Glutamatergic neuron (in vitro differentiated cells): Measurements from ENCODE around the gene SMPD4. TPM values are rescaled to one million over a fixed set of nuclear protein-coding genes. Genes with fewer than 3 reads are reported as not detected.
A peak's percentile ranks its signal among the peaks of the same experiment; 100 is the strongest.
"Not testable (repeated sequence)": the region's sequence is repeated elsewhere in the genome, so short reads cannot be mapped to it uniquely, and the experiment has no call there.

Source experiments
- DNase-seq: peaks from one replicate; pipeline ENCODE4 v3.0.0; 2022
- H3K27ac Mint-ChIP-seq: one replicate; pipeline ENCODE4 v1.8.0; 2020; ENCODE audit warnings: mild to moderate bottlenecking, mixed read lengths, inconsistent platforms; ENCODE audit not compliant: unreplicated experiment
- H3K27me3 Mint-ChIP-seq: one replicate; pipeline ENCODE4 v1.8.0; 2020; ENCODE audit warnings: mild to moderate bottlenecking, moderate library complexity, mixed read lengths, inconsistent platforms; ENCODE audit not compliant: unreplicated experiment
- H3K36me3 Mint-ChIP-seq: one replicate; pipeline ENCODE4 v1.8.0; 2020; ENCODE audit warnings: mild to moderate bottlenecking, mixed read lengths, inconsistent platforms; ENCODE audit not compliant: unreplicated experiment
- H3K4me1 Mint-ChIP-seq: one replicate; pipeline ENCODE4 v1.8.0; 2020; ENCODE audit warnings: mild to moderate bottlenecking, low read depth, mixed read lengths, inconsistent platforms; ENCODE audit not compliant: unreplicated experiment
- H3K4me3 Mint-ChIP-seq: one replicate; pipeline ENCODE4 v1.8.0; 2020; ENCODE audit warnings: mild to moderate bottlenecking, mixed read lengths, inconsistent platforms; ENCODE audit not compliant: unreplicated experiment
- H3K9me3 Mint-ChIP-seq: one replicate; pipeline ENCODE4 v1.8.0; 2020; ENCODE audit warnings: mild to moderate bottlenecking, moderate library complexity, mixed read lengths, inconsistent platforms; ENCODE audit not compliant: unreplicated experiment
- total RNA-seq: library from RNA; stranded (reverse); fragmentation: NEBNext Ultra II Directional; extraction: Animal tissue kit (Norgen Biotek cat#: 25700); gene quantifications from one replicate; pipeline ENCODE4 v1.2.1, GENCODE V29; 2021; ENCODE audit not compliant: unreplicated experiment
- TF ChIP-seq, protein P1 (sequence below): fragments of 200-600 bp; sonication (generic); IDR thresholded peaks from one replicate; pipeline ENCODE4 v1.5.0; 2021; ENCODE audit not compliant: partially characterized antibody, unreplicated experiment

SMPD4 gene
- total RNA-seq, 1 donor from 2014 or later: 83.4 TPM

DNA sequence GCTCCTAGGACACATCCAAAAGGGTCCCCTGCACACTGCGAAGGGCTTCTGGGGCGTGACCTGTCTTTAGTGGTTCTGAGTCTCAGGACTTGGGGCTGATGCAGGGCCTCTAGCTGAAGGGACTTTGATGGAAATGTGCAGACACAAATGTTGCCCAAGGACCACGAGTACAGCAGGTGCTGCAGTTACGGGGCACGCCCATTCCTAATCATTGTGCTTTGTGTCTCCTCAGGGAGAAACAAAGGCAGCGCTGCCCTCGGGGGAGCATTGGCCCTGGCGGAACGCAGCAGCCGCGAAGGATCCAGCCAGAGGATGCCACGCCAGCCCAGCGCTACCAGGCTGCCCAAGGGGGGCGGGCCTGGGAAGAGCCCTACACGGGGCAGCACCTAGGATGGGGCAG is 8.8 kb upstream of the SMPD4 start:
- no peaks in the 10 kb centered on the region for H3K36me3 Mint-ChIP-seq
- peaks cover 7% of the 10 kb centered on the region for H3K4me1 Mint-ChIP-seq
- TF ChIP-seq, protein P1, sequence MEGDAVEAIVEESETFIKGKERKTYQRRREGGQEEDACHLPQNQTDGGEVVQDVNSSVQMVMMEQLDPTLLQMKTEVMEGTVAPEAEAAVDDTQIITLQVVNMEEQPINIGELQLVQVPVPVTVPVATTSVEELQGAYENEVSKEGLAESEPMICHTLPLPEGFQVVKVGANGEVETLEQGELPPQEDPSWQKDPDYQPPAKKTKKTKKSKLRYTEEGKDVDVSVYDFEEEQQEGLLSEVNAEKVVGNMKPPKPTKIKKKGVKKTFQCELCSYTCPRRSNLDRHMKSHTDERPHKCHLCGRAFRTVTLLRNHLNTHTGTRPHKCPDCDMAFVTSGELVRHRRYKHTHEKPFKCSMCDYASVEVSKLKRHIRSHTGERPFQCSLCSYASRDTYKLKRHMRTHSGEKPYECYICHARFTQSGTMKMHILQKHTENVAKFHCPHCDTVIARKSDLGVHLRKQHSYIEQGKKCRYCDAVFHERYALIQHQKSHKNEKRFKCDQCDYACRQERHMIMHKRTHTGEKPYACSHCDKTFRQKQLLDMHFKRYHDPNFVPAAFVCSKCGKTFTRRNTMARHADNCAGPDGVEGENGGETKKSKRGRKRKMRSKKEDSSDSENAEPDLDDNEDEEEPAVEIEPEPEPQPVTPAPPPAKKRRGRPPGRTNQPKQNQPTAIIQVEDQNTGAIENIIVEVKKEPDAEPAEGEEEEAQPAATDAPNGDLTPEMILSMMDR: no peak
- peaks cover 7% of the 10 kb centered on the region for H3K27me3 Mint-ChIP-seq
- no peak for DNase-seq
- peaks cover 4% of the 10 kb centered on the region for H3K9me3 Mint-ChIP-seq
- no peak overlapping the region for H3K27ac Mint-ChIP-seq
- H3K4me3 Mint-ChIP-seq: no peak overlapping the region

DNA sequence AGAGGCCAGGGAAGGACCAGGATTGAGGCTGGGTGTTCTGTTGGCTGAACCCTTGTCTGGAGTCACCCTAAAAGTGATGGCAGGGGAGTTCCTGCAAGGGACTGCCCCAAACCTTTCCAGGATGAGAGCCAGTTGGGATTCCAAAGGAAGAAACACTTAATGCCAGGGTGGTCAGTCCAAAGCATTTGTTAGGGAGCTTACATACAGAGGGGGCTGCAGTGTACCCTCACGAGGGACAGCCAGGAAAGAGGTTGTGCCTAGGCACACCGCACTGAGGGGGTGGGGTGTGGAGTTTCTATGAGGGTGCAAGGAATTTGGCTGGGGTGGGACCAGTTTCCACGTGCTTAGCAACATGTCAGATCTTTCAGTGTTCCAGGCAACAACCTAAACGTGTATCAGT is 7.6 kb upstream of the SMPD4 start:
- not testable (repeated sequence) for H3K4me3 Mint-ChIP-seq, H3K27me3 Mint-ChIP-seq, H3K9me3 Mint-ChIP-seq, H3K4me1 Mint-ChIP-seq, DNase-seq, H3K36me3 Mint-ChIP-seq, H3K27ac Mint-ChIP-seq

DNA sequence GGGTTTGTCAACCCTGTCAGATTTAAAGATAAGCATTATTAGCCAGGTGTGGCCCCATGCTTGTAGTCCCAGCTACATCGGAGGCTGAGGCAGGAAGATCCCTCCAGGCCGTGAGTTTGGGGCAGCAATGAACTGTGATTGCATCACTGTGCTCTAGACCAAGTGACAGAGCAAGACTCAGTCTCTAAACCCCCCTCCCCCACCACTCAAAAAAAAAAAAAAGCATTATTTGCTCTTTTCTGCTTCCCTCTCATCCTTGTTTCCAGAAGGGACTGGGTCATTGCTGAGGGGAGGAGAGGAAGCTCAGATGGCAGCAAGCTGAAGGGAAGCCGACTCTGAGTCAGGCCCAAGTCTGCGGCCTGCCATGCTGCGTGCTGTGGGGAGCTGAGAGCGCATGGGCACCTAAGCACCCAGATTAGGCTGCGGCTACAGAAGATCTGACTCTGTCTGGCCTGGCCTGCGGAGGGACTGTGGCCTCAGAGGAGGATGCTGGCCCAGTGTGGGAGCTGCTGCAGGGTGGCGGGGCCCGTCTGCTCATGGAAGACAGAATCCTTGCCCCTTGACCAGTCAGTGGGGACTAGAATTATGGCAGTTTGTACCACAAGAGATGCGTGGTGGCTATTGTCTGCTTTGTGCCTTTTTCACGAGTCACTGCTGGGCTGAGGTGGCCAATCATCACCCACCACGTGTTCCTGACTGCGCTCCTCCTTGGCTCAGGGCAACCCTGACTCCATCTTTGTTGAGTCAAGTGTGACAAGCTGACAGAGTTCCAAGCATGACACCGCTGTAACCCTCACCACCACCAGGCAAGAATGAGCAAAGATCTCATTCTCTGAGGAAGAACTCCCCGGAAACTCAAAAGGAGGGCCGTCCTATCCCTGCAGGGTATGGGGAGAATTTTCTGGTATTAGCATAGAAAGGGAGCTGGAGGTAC is 6.7 kb upstream of the SMPD4 start:
- not testable (repeated sequence) for H3K27me3 Mint-ChIP-seq, H3K36me3 Mint-ChIP-seq, DNase-seq, H3K9me3 Mint-ChIP-seq, H3K4me3 Mint-ChIP-seq
- H3K4me1 Mint-ChIP-seq: peaks cover 18% of the 10 kb centered on the region
- H3K27ac Mint-ChIP-seq: peak overlapping the region; percentile 66

DNA sequence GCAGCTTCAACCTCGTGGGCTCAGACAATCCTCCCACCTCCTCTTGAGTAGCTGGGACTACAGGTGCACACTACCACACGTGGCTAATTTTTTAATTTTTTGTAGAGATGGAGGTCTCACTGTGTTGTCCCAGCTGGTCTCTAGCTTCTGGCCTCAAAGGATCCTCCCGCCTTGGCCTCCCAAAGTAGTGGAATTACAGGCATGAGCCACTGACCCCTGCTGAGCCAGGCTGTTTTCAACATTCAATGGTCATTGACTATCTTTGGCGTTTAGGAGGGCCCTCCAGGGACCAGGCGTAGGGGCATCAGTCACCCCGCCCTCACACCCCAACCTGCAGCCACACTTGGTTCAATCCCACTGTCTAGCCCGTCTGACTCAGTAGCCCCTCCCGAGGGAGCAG is 5.9 kb upstream of the SMPD4 start:
- no peak for DNase-seq
- H3K36me3 Mint-ChIP-seq: no peaks in the 10 kb centered on the region
- H3K4me3 Mint-ChIP-seq: no peak overlapping the region
- TF ChIP-seq, protein P1: no peak
- H3K27me3 Mint-ChIP-seq: peaks cover 10% of the 10 kb centered on the region
- H3K9me3 Mint-ChIP-seq: no peaks in the 10 kb centered on the region
- no peak overlapping the region for H3K27ac Mint-ChIP-seq
- peaks cover 18% of the 10 kb centered on the region for H3K4me1 Mint-ChIP-seq

DNA sequence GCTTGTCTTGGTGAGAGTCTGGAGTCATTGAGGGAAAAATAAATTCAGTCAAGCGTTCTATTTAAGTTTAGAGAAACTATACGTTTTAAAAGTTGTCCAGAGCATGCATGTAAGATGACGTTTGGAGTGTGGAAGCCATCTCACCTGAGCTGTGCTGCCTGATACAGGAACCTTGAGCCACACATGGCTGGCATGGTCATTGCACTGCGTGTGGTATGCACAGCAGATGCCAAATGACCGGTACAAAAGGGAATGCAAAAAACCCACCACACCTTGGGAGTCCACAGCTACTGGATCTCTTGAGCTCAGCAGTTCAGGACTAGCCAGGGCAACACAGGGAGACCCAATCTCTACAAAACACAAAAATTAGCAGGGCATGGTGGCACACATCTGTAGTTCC is 5.0 kb upstream of the SMPD4 start:
- no peak for DNase-seq
- TF ChIP-seq, protein P1: no peak
- H3K4me3 Mint-ChIP-seq: no peak overlapping the region
- H3K9me3 Mint-ChIP-seq: no peaks in the 10 kb centered on the region
- H3K36me3 Mint-ChIP-seq: no peaks in the 10 kb centered on the region
- peaks cover 18% of the 10 kb centered on the region for H3K4me1 Mint-ChIP-seq
- H3K27ac Mint-ChIP-seq: no peak overlapping the region
- peaks cover 10% of the 10 kb centered on the region for H3K27me3 Mint-ChIP-seq

DNA sequence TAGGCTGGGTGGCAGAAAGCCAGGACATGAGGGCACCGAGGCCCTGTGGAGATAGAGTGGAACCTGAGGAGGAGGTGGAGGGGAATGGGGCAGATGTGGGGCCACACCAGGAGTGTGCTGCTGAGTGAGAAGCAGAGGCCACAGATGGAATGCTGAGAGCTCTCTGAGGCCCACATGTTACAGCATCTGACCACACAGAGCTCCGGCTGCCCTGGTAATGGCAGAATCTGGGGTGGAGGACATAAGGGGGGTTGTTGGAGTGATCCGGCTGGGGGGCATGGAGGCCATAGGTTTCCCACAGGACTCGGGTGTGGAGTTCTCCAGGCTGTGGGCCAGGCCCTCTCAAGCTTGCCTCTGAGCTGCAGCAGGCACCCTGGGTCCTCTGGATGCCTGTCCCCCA is 4.5 kb upstream of the SMPD4 start:
- Mint-ChIP-seq H3K27ac (peak overlapping the region; percentile 28), H3K4me3 (no peak overlapping the region), H3K9me3 (peaks cover under 1% of the 10 kb centered on the region)

More for the DNA sequence above, 4.5 kb upstream of the SMPD4 start:
- Mint-ChIP-seq H3K36me3 (no peaks in the 10 kb centered on the region), H3K4me1 (peaks cover 18% of the 10 kb centered on the region), H3K27me3 (peaks cover 12% of the 10 kb centered on the region)
- TF ChIP-seq, protein P1: no peak
- DNase-seq: no peak
